A549 (cell line): Measurements from ENCODE around the gene TFDP2. TPM values are rescaled to one million over a fixed set of nuclear protein-coding genes. Genes with fewer than 3 reads are reported as not detected.

Experiments used
- ATAC-seq, 2 experiments: fragments of 200-7000 bp in 1 of 2; fragments of >200 bp in 1 of 2; cut with Nextera tagmentation in 1 of 2; cut with Tn5 transposase in 1 of 2; 3 replicates each; pipeline versions ENCODE4 v1.8.0 to v1.9.1; 2018 to 2020; ENCODE audit warnings: mild to moderate bottlenecking in 1 of 2, moderate library complexity in 1 of 2
- CTCF ChIA-PET: fragments of 300-600 bp; sonication (Branson Sonifier 250); formaldehyde crosslinking; extraction: SDS; loops from one replicate; lab custom pipeline; 2021; ENCODE audit warnings: antibody characterized with exemption, inconsistent platforms; lab: Yijun Ruan, JAX
- POLR2A ChIA-PET: fragments of 350-600 bp; formaldehyde crosslinking; extraction: SDS; loops from one replicate; lab custom pipeline; 2021; ENCODE audit warnings: antibody characterized with exemption, inconsistent platforms; lab: Yijun Ruan, JAX
- DNase-seq, 2 experiments: peaks; one replicate each; pipeline versions ENCODE4 v3.0.0 to v3.0.0-alpha.2; 2011 to 2016; ENCODE audit warnings: low read depth in 1 of 2, low spot score in 1 of 2
- FAIRE-seq: peaks from 2 replicates; lab custom pipeline; 2011; peaks lifted over from hg19 to GRCh38; lab: Jason Lieb, UNC
- H3K27ac ChIP-seq, 2 experiments: fragments of >200 bp; sonication (Bioruptor Twin); formaldehyde crosslinking; 3 replicates each; pipeline ENCODE4 v1.5.1; 2016 to 2017
- H3K4me1 ChIP-seq: fragments of >200 bp; sonication (Bioruptor Twin); formaldehyde crosslinking; 3 replicates; pipeline ENCODE4 v1.6.1; 2016
- H3K4me2 ChIP-seq: fragments of >200 bp; sonication (Bioruptor Twin); formaldehyde crosslinking; 3 replicates; pipeline ENCODE4 v1.6.1; 2016
- H3K4me3 ChIP-seq: fragments of >200 bp; sonication (Bioruptor Twin); formaldehyde crosslinking; 3 replicates; pipeline ENCODE4 v1.5.1; 2016
- H3K9me3 ChIP-seq: fragments of >200 bp; sonication (Bioruptor Twin); formaldehyde crosslinking; 3 replicates; pipeline ENCODE4 v1.6.1; 2016
- CBX2 ChIP-seq: fragments of 200-600 bp; sonication (generic); IDR thresholded peaks from 2 replicates; pipeline ENCODE4 v1.6.1; 2016; ENCODE audit warnings: low read depth, mild to moderate bottlenecking, borderline replicate concordance
- CBX8 ChIP-seq: fragments of 200-600 bp; sonication (generic); IDR thresholded peaks from 2 replicates; pipeline ENCODE4 v1.6.1; 2016
- CHD4 ChIP-seq: fragments of 200-600 bp; sonication (generic); IDR thresholded peaks from 2 replicates; pipeline ENCODE4 v1.6.1; 2016; ENCODE audit warnings: antibody characterized with exemption, mild to moderate bottlenecking, borderline replicate concordance
- E2F6 ChIP-seq: IDR thresholded peaks from 2 replicates; pipeline ENCODE4 v1.6.1; 2012; ENCODE audit warnings: low read depth, borderline replicate concordance
- EHMT2 ChIP-seq: fragments of 200-600 bp; sonication (generic); IDR thresholded peaks from 2 replicates; pipeline ENCODE4 v1.6.1; 2016; ENCODE audit warnings: antibody characterized with exemption, low read depth, mild to moderate bottlenecking, moderate library complexity
- ESRRA ChIP-seq: fragments of 150-350 bp; IDR thresholded peaks from 2 replicates; pipeline ENCODE4 v1.6.1; 2014; ENCODE audit warnings: mild to moderate bottlenecking, low read length, borderline replicate concordance
- FOSB ChIP-seq: fragments of 250-450 bp; sonication (Bioruptor Pico); IDR thresholded peaks from 2 replicates; pipeline ENCODE4 v1.5.0; 2020; ENCODE audit warnings: mild to moderate bottlenecking, moderate library complexity
- FOXS1 ChIP-seq: fragments of 250-450 bp; sonication (Bioruptor Pico); IDR thresholded peaks from 2 replicates; pipeline ENCODE4 v1.5.0; 2020; ENCODE audit warnings: mild to moderate bottlenecking, moderate library complexity
- GATA3 ChIP-seq: IDR thresholded peaks from 2 replicates; pipeline ENCODE4 v1.6.1; 2012; ENCODE audit warnings: borderline replicate concordance
- HES2 ChIP-seq: fragments of >200 bp; sonication (Bioruptor Twin); formaldehyde crosslinking; IDR thresholded peaks from 2 replicates; pipeline ENCODE4 v1.6.1; 2016
- HEYL ChIP-seq: fragments of 250-450 bp; sonication (Bioruptor Pico); IDR thresholded peaks from 2 replicates; pipeline ENCODE4 v1.8.0; 2021; ENCODE audit warnings: mild to moderate bottlenecking, moderate library complexity
- HMGXB4 ChIP-seq: fragments of 250-450 bp; sonication (Bioruptor Pico); IDR thresholded peaks from 2 replicates; pipeline ENCODE4 v1.5.0; 2021; ENCODE audit warnings: mild to moderate bottlenecking, moderate library complexity, borderline replicate concordance
- HOXA7 ChIP-seq: fragments of 250-450 bp; sonication (Bioruptor Pico); IDR thresholded peaks from 2 replicates; pipeline ENCODE4 v1.5.0; 2020; ENCODE audit warnings: mild to moderate bottlenecking, moderate library complexity
- HOXB5 ChIP-seq: fragments of 250-450 bp; sonication (Bioruptor Pico); IDR thresholded peaks from 2 replicates; pipeline ENCODE4 v1.5.0; 2020; ENCODE audit warnings: mild to moderate bottlenecking, moderate library complexity
- KDM5A ChIP-seq: fragments of 200-600 bp; sonication (generic); IDR thresholded peaks from 2 replicates; pipeline ENCODE4 v1.6.1; 2016; ENCODE audit warnings: antibody characterized with exemption, mild to moderate bottlenecking
- MAZ ChIP-seq: fragments of 150-350 bp; IDR thresholded peaks from 2 replicates; pipeline ENCODE4 v1.6.1; 2014; ENCODE audit warnings: antibody characterized with exemption, low read depth, low read length, borderline replicate concordance
- MYC ChIP-seq: IDR thresholded peaks from 2 replicates; pipeline ENCODE4 v1.6.1; 2012; ENCODE audit warnings: mild to moderate bottlenecking, inconsistent platforms, low read length, improper control_type of control experiment, borderline replicate concordance
- NPAS2 ChIP-seq: fragments of 250-450 bp; sonication (Bioruptor Pico); IDR thresholded peaks from 2 replicates; pipeline ENCODE4 v1.8.0; 2022; ENCODE audit warnings: mild to moderate bottlenecking, moderate library complexity, borderline replicate concordance
- NR3C1 ChIP-seq: fragments of >200 bp; sonication (Bioruptor Twin); formaldehyde crosslinking; IDR thresholded peaks from 3 replicates; pipeline ENCODE4 v1.6.1; 2017
- PBX3 ChIP-seq: IDR thresholded peaks from 2 replicates; pipeline ENCODE4 v1.6.1; 2012
- POLR2AphosphoS2 ChIP-seq: conservative IDR thresholded peaks from 2 replicates; pipeline ENCODE4 v1.6.1; 2012; ENCODE audit warnings: low read length, improper control_type of control experiment, inconsistent platforms
- REST ChIP-seq: fragments of 200-600 bp; sonication (generic); IDR thresholded peaks from 2 replicates; pipeline ENCODE4 v1.6.1; 2016; ENCODE audit warnings: antibody characterized with exemption, mild to moderate bottlenecking, moderate library complexity
- SMC3 ChIP-seq: fragments of >200 bp; sonication (Bioruptor Twin); formaldehyde crosslinking; IDR thresholded peaks from 3 replicates; pipeline ENCODE4 v1.6.1; 2018; ENCODE audit warnings: inconsistent platforms
- TFCP2L1 ChIP-seq: fragments of 250-450 bp; sonication (Bioruptor Pico); IDR thresholded peaks from 2 replicates; pipeline ENCODE4 v1.5.0; 2021; ENCODE audit warnings: mild to moderate bottlenecking
- TP53 ChIP-seq: fragments of 250-450 bp; sonication (Bioruptor Pico); IDR thresholded peaks from 2 replicates; pipeline ENCODE4 v1.5.0; 2021; ENCODE audit warnings: mild to moderate bottlenecking, moderate library complexity
- USF2 ChIP-seq: fragments of 450-650 bp; IDR thresholded peaks from 2 replicates; pipeline ENCODE4 v1.6.1; 2014; ENCODE audit warnings: antibody characterized with exemption
- ZFP36 ChIP-seq: fragments of 450-650 bp; IDR thresholded peaks from 2 replicates; pipeline ENCODE4 v1.6.1; 2014; ENCODE audit warnings: borderline replicate concordance; ENCODE audit not compliant: partially characterized antibody
- ZSCAN20 ChIP-seq: fragments of 250-450 bp; sonication (Bioruptor Pico); IDR thresholded peaks from 2 replicates; pipeline ENCODE4 v1.8.0; 2022; ENCODE audit warnings: mild to moderate bottlenecking, moderate library complexity
- WGBS: methylation state at CpG from one replicate; pipeline ENCODE4 v1.1.6; 2017; ENCODE audit errors: missing lambda C conversion rate; 5-methylcytosine and 5-hydroxymethylcytosine counted together
- polyA plus RNA-seq, 4 experiments: library from polyadenylated mRNA; depleted of rRNA in 3 of 4; stranded (reverse); fragments of >200 nt; fragmentation: RNase III in 1 of 4; extraction: RNeasy Plus Mini Kit Qiagen cat#74134 plus additional on column Dnase treatment in 1 of 4; gene quantifications; 2 replicates in 3 of 4; 3 replicates in 1 of 4; pipeline ENCODE4 v1.2.3, GENCODE V29; 2011 to 2017

Gene TFDP2
- polyA plus RNA-seq, 2 of the 4 experiments (the other 2 are of a cell fraction): 9.6 to 61.5 TPM

GRCh38 chr3:142129516-142130171 lies 19.7 kb downstream of the TFDP2 start:
- no peak for ATAC-seq
- 95% methylated on average over 2 of the region's 2 CpGs for WGBS
- no peak for DNase-seq
- FAIRE-seq: no peak
- ChIA-PET CTCF (interaction anchor here (1.5 to 2.2 kb wide), 2 partner anchors 22 to 150 kb away, joined by 3 to 9 read pairs; no protein-coding TSS in a partner anchor), POLR2A (no interaction called here)
- Histone ChIP-seq H3K27ac (no peak overlapping the region), H3K9me3 (no peaks in the 10 kb centered on the region), H3K4me2 (no peak overlapping the region), H3K4me3 (no peak overlapping the region), H3K4me1 (no peaks in the 10 kb centered on the region)
- no peak for TF ChIP-seq HOXB5 (CRISPR knock-in tag)
- TF ChIP-seq EHMT2: no peak
- TF ChIP-seq FOXS1 (CRISPR knock-in tag): no peak
- TF ChIP-seq USF2: no peak
- TF ChIP-seq HMGXB4 (CRISPR knock-in tag): no peak
- TF ChIP-seq REST: no peak
- no peak for TF ChIP-seq CBX8
- TF ChIP-seq GATA3: no peak
- no peak for TF ChIP-seq TP53 (CRISPR knock-in tag)
- TF ChIP-seq NPAS2 (CRISPR knock-in tag): no peak
- TF ChIP-seq KDM5A: no peak
- TF ChIP-seq CHD4: no peak
- no peak for TF ChIP-seq HEYL
- no peak for TF ChIP-seq FOSB
- no peak for TF ChIP-seq ZFP36
- TF ChIP-seq POLR2AphosphoS2: no peak
- TF ChIP-seq NR3C1: no peak
- TF ChIP-seq MYC: no peak

GRCh38 chr3:142127941-142128658 lies 21.2 kb downstream of the TFDP2 start:
- H3K9me3 ChIP-seq: no peaks in the 10 kb centered on the region
- ChIA-PET CTCF (interaction anchor here (0.6 to 2.2 kb wide), 5 partner anchors 24 to 152 kb away, joined by 3 to 9 read pairs (median 3); no protein-coding TSS in a partner anchor), POLR2A (no interaction called here)
- WGBS: 79% methylated on average over 8 of the region's 8 CpGs
- no peaks in the 10 kb centered on the region for H3K4me1 ChIP-seq
- DNase-seq (no peak), ATAC-seq (no peak), FAIRE-seq (no peak)
- no peak overlapping the region for H3K4me2 ChIP-seq
- H3K27ac ChIP-seq: no peak overlapping the region
- no peak overlapping the region for H3K4me3 ChIP-seq
- TF ChIP-seq HES2 (no peak), POLR2AphosphoS2 (no peak), NR3C1 (no peak), E2F6 (no peak), FOXS1 (CRISPR knock-in tag) (no peak), SMC3 (no peak), TP53 (CRISPR knock-in tag) (no peak), ESRRA (no peak), CBX2 (no peak), PBX3 (no peak), ZSCAN20 (CRISPR knock-in tag) (no peak), TFCP2L1 (CRISPR knock-in tag) (no peak), MAZ (no peak), HOXA7 (CRISPR knock-in tag) (no peak)
